ENCODE measurements around the gene COG5.

COG5 gene

GRCh38 chr7:107606303-107606702, 42.6 kb upstream of the COG5 start:
- TF ChIP-seq SIN3A (IDR thresholded peaks at IDR 0.05; ENCODE audit: borderline replicate concordance, insufficient read depth, low read length), result no peak
- no peak for TF ChIP-seq FOXP2 (optimal IDR thresholded peaks at IDR 0.05; ENCODE audit: borderline replicate concordance, extremely low read depth, extremely low read length, insufficient read depth)
- no peak for TF ChIP-seq REST (IDR thresholded peaks at IDR 0.05; ENCODE audit: insufficient read depth in 1 of 2, low read depth in 2 of 2, low read length in 2 of 2)
- TF ChIP-seq POLR2AphosphoS5 (IDR thresholded peaks at IDR 0.05; ENCODE audit: low read depth, low read length), result no peak
- no peak for TF ChIP-seq TAF1 (IDR thresholded peaks at IDR 0.05; ENCODE audit: borderline replicate concordance, insufficient read depth, low read length)

GRCh38 chr7:107605218-107605815, 41.6 kb upstream of the COG5 start:
- TF ChIP-seq SIN3A (IDR thresholded peaks at IDR 0.05; ENCODE audit: borderline replicate concordance, insufficient read depth, low read length), result no peak
- TF ChIP-seq TAF1 (IDR thresholded peaks at IDR 0.05; ENCODE audit: borderline replicate concordance, insufficient read depth, low read length), result no peak
- no peak for TF ChIP-seq REST (IDR thresholded peaks at IDR 0.05; ENCODE audit: insufficient read depth in 1 of 2, low read depth in 2 of 2, low read length in 2 of 2)
- TF ChIP-seq POLR2AphosphoS5 (IDR thresholded peaks at IDR 0.05; ENCODE audit: low read depth, low read length), result no peak
- TF ChIP-seq FOXP2 (optimal IDR thresholded peaks at IDR 0.05; ENCODE audit: borderline replicate concordance, extremely low read depth, extremely low read length, insufficient read depth), result no peak

- TF ChIP-seq REST (IDR thresholded peaks at IDR 0.05; ENCODE audit: insufficient read depth in 1 of 2, low read depth in 2 of 2, low read length in 2 of 2) (no peak), FOXP2 (optimal IDR thresholded peaks at IDR 0.05; ENCODE audit: borderline replicate concordance, extremely low read depth, extremely low read length, insufficient read depth) (no peak), TAF1 (IDR thresholded peaks at IDR 0.05; ENCODE audit: borderline replicate concordance, insufficient read depth, low read length) (no peak), POLR2AphosphoS5 (IDR thresholded peaks at IDR 0.05; ENCODE audit: low read depth, low read length) (no peak), SIN3A (IDR thresholded peaks at IDR 0.05; ENCODE audit: borderline replicate concordance, insufficient read depth, low read length) (no peak)
Observed at GRCh38 chr7:107600816-107601215, 37.1 kb upstream of the COG5 start.

- TF ChIP-seq SIN3A (IDR thresholded peaks at IDR 0.05; ENCODE audit: borderline replicate concordance, insufficient read depth, low read length) (no peak), TAF1 (IDR thresholded peaks at IDR 0.05; ENCODE audit: borderline replicate concordance, insufficient read depth, low read length) (no peak), REST (IDR thresholded peaks at IDR 0.05; ENCODE audit: insufficient read depth in 1 of 2, low read depth in 2 of 2, low read length in 2 of 2) (no peak), POLR2AphosphoS5 (IDR thresholded peaks at IDR 0.05; ENCODE audit: low read depth, low read length) (no peak), FOXP2 (optimal IDR thresholded peaks at IDR 0.05; ENCODE audit: borderline replicate concordance, extremely low read depth, extremely low read length, insufficient read depth) (no peak)
Observed at GRCh38 chr7:107599262-107599661, 35.5 kb upstream of the COG5 start.

Measured in PFSK-1 (cell line).